Coronary artery (tissue), 2 donors: ENCODE results near the gene ANKRD65.

Source experiments
- DNase-seq: peaks from one replicate; pipeline ENCODE4 v3.0.0-alpha.2; 2017; ENCODE audit warnings: low spot score
- H3K27ac ChIP-seq, 2 donors: fragments of 200-600 bp; sonication (generic); one replicate each; pipeline ENCODE4 v1.5.1; 2016 to 2019
- H3K4me3 ChIP-seq: fragments of 200-600 bp; sonication (generic); 2 replicates; pipeline ENCODE4 v1.5.1; 2016; ENCODE audit warnings: mild to moderate bottlenecking, moderate library complexity
- TF ChIP-seq, protein P1 (sequence below): fragments of 200-600 bp; sonication (generic); IDR thresholded peaks from one replicate; pipeline ENCODE4 v1.5.1; 2019; ENCODE audit warnings: antibody characterized with exemption

ANKRD65 gene

DNA sequence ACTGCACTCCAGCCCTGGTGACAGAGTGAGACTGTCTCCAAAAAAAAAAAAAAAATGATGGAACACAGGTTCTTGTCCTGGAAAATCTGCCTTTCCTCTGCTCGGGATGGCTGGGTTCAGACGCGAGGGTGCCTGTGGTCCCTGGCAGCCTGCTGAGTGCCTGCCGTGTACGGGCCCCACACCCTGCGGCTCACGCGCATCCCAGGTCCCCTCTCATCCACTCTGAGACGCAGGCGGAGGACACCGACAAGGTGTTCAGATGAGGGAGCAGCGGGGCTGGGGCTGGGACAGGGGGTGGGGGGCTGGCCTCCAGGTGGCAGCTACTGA, 4.3 kb upstream of the ANKRD65 start:
- DNase-seq = no peak
- TF ChIP-seq, protein P1, sequence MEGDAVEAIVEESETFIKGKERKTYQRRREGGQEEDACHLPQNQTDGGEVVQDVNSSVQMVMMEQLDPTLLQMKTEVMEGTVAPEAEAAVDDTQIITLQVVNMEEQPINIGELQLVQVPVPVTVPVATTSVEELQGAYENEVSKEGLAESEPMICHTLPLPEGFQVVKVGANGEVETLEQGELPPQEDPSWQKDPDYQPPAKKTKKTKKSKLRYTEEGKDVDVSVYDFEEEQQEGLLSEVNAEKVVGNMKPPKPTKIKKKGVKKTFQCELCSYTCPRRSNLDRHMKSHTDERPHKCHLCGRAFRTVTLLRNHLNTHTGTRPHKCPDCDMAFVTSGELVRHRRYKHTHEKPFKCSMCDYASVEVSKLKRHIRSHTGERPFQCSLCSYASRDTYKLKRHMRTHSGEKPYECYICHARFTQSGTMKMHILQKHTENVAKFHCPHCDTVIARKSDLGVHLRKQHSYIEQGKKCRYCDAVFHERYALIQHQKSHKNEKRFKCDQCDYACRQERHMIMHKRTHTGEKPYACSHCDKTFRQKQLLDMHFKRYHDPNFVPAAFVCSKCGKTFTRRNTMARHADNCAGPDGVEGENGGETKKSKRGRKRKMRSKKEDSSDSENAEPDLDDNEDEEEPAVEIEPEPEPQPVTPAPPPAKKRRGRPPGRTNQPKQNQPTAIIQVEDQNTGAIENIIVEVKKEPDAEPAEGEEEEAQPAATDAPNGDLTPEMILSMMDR = no peak

DNA sequence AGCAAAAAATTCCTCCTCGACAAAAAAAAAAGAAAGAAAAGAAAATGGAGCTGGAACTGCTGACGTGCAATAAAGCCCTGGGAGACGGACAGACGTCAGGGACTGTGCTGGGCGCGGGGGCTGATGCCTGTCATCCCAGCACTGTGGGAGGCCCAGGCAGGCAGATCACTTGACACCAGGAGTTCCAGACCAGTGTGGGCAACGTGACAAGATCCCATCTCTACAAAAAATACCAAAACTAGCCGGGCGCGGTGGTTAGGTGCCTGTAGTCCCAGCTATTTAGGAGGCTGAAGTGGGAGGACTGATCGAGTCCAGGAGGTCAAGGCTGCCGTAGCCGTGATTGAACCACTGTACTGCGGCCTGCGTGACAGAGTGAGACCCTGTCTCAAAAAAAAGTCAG, 3.6 kb upstream of the ANKRD65 start:
- DNase-seq = no peak
- TF ChIP-seq, protein P1 = no peak
- no peak overlapping the region for H3K27ac ChIP-seq
- H3K4me3 ChIP-seq = no peak overlapping the region

More for the DNA sequence above, 4.3 kb upstream of the ANKRD65 start:
- Histone ChIP-seq H3K27ac (no peak overlapping the region), H3K4me3 (no peak overlapping the region)

DNA sequence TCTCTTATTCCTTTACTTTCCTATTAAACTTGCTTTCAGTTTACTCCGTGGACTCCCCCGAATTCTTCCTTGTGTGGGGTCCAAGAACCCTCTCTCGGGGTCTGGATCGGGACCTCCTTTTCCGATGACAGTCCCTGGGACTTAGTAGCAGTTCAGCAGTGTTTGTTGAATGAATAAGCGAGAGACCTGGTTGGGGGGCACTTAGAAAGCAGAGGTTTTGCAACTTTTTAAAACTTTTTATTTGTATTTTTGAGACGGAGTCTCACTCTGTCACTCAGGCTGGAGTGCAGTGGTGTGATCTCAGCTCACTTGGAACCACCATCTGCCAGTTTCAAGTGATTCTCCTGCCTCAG, 2.1 kb upstream of the ANKRD65 start:
- TF ChIP-seq, protein P1 = no peak
- H3K4me3 ChIP-seq = no peak overlapping the region
- DNase-seq = no peak
- no peak overlapping the region for H3K27ac ChIP-seq

DNA sequence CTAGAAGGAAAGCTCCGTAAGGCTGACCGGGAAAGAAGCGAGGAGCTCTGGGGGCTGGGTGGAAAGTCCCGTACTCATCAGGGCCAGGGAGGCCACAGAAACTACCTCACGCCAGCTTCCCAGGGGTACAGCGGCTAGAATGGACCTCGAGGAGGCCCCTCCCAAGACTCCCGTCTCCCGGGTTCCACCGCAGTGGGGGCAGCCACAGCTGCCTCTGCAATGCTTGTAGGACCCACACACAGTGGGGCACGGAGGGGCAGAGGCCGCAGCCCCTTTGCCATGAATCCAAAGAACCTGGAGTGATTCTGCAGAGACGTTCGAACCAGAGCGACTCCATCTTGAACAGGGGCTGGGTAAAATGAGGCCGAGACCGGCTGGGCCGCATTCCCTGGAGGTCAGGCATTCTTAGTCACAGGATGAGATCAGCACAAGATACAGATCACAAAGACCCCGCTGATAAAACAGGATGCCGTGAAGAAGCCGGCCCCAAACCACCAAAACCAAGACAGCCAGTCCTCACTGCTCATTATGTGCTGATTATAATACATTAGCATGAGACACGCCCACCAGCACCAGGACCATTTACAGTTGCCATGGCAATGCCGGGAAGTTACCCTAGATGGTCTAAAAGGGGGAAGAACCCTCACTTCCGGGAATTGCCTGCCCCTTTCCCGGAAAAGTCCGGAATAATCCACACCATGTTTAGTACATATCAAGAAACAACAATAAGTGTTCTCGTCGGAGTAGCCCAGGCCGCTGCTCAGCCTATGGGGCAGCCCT, 1.6 kb upstream of the ANKRD65 start:
- TF ChIP-seq, protein P1 = no peak
- DNase-seq = no peak
- H3K4me3 ChIP-seq = no peak overlapping the region
- H3K27ac ChIP-seq = no peak overlapping the region

DNA sequence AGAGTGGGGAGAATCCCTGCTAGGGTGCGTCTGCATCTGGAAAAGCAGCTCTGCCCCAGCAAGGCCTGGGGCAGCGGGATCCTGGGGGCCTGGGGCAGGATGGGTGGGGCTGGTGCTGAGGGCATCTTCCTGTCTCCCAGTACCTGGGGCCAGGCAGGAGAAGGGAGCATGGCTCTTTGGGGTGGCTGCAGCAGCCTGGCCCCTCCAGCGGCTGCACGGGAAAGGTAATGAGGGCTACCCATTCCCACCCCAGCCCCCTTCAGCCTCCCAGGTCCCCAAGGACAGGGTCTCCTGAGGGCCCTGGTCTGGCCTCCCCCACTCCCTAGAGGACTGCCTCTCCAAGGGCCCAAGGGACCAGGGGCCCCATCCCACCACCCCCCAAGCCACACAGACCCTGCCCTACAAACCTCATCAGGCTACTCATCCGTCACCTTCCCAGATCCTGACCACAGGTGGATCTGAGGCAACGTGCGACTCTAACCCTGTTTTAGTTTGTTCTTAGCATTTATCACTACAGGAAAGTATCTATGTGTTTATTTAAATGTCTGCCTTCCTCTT, 910 bp upstream of the ANKRD65 start:
- no peak overlapping the region for H3K4me3 ChIP-seq
- no peak overlapping the region for H3K27ac ChIP-seq
- TF ChIP-seq, protein P1 = no peak
- no peak for DNase-seq

DNA sequence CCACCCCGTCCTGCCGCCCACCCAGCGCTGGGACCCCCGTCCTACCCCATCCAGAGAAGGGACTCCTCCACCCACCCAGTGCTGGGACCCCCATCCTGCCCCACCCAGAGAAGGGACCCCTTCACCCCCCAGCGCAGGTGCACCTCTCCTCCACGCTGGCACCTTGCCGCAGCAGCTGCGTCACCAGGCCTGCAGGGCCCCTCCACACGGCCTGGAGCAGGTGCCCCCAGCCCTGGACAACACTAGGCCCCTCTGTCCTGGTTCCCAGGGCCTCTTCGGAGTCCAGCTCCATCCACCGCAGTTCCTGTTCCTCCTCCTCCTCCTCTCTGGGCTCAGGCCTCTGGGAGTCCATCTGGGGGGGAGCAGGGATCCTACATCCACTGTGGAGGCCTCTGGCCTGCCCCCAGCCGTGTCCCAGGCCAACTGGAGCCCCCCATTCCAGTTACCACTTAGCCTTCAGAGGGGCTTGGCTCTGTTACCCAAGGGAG, 378 bp downstream of the ANKRD65 start:
- DNase-seq = no peak
- Histone ChIP-seq H3K27ac (peak overlapping the region in 1 of 2 donors; percentile 48), H3K4me3 (peak overlapping the region; percentile 65)
- TF ChIP-seq, protein P1 = no peak
